Stimulated activated CD4-positive, alpha-beta T cell treated with anti-CD3 and anti-CD28 coated beads, Interleukin-1b, Interleukin-23, amount 100 ng/mL, for 1 hour (primary cell): Measurements from ENCODE around the gene ABHD15.

Experiments
- DNase-seq, 2 donors: peaks; one replicate each; pipeline ENCODE4 v3.0.0-alpha.2; 2020; ENCODE audit warnings: low read depth in 2 of 2

The ABHD15 gene, protein sequence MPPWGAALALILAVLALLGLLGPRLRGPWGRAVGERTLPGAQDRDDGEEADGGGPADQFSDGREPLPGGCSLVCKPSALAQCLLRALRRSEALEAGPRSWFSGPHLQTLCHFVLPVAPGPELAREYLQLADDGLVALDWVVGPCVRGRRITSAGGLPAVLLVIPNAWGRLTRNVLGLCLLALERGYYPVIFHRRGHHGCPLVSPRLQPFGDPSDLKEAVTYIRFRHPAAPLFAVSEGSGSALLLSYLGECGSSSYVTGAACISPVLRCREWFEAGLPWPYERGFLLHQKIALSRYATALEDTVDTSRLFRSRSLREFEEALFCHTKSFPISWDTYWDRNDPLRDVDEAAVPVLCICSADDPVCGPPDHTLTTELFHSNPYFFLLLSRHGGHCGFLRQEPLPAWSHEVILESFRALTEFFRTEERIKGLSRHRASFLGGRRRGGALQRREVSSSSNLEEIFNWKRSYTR

DNA sequence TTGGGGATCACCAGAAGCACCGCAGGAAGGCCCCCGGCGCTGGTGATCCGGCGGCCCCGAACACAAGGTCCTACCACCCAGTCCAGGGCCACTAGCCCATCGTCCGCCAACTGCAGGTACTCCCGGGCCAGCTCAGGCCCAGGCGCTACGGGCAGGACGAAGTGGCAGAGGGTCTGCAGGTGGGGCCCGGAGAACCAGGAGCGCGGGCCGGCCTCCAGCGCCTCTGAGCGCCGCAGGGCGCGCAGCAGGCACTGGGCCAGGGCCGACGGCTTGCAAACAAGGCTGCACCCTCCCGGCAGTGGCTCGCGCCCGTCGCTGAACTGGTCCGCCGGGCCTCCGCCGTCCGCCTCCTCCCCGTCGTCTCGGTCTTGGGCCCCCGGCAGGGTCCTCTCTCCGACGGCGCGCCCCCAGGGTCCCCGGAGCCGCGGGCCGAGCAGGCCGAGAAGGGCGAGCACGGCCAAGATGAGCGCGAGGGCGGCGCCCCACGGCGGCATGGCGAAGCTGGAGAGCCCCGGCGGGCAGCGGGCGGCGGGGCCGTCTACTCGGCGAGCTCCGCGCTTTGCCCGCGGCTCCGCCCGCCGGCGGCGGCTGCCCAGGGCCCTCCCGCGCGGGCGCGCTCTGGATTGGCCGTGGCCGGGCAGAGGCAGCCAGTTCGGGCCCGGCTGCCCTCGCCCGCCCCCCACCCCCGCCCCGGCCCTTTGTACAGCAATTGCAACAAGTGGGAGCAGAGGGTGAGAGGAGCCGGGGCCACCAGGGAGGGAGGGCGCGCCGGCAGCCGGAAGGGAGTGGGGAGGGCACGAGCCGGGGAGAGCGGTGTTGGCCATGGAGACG, at the start of gene ABHD15:
TSS of gene ABHD15 (minus strand) at position 565 of the 831 bp plus-strand sequence. CDS start at position 494, 71 bp downstream.
- DNase-seq = no peak

DNA sequence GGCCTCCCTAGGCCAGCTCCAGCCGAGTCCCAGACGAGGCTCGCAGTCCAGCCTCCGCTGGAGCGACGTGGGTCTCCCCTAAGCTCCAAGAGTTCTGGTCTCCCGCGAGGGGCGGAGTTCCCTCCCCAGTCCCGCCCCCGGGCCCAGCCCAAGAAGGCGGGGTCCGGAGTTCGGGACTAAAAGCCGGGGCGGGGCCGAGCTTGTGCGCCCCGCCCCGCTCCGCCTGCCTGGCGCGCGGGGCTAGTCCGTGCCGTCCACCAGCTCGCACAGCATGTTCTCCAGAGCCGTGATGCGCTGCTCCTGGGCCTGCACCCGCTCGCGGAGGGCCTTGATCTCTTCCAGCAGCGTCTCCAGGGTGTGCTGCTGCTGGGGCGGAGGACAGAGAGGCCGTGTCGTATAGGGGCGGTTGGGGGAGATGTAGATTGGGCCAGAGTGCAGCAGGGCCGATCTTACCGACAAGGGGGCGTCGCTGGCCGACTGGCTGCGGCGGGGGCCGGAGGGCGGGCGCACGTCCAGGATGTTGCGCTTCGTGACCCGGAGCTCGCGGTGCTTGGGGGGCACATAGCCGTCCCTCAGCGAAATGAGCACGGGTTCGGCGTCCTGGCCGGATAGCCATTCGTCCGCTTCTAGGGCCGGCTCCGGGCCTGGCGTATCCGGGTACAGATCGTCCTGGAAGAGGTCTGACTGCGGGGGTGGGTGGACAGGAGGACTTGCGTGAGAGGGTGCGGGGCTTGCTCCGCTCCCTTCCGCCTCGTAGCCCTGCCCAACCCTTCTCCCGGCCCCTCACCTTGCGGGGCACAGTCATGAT, 48.9 kb upstream of the ABHD15 start:
- peak; percentile 67 to 82 for DNase-seq

DNA sequence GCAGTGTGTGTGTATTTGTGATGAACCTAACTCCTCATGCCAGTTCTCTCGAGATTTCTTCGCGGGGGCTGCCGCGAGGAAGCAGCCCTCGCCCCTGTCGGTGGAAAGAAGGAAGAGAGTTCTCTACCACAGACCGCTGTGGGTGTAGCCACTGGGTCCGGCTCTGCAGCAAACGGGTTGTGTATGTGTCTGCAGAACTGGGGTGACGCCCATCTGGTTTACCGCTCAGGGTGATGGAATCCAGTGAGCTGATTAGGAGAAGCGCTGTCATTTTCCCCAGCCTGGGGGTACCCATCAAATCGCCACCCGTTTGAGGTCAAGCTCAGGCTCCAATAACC, 48.2 kb upstream of the ABHD15 start:
- peak in 1 of 2 donors; percentile 42 for DNase-seq

DNA sequence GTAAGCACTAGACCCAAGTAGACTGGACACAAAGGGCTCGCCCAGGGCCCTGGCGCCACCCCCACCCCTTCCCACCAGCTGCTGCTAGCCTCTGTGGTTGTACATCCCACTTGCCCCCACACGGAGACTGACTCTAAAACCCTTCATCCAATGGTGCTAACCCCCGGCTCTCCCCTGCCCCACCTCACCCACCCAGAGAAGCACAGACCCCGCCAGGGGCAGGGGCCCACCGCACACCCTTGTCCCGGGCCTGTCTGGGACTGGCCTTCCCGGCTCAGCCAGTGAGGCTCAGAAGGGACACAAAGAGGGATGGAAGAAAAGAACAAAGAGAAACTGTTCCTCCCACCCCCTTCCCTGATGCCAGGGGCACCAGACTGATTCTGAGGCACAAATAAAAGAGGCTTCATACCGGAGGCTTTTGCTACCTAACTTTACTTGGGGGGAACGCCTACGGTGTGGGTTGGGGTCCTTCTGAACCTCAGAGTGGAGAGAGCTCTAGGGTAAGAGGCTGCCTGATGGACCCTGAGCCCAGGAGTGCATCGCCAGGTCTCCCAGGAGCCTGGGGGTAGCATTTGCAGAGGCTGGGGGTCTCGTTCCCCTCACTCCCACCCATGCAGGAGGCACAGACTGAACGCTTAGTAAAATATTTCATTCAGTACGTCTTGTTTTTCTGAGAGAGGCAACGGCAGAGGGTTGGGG, 47.7 kb upstream of the ABHD15 start:
- DNase-seq = no peak

DNA sequence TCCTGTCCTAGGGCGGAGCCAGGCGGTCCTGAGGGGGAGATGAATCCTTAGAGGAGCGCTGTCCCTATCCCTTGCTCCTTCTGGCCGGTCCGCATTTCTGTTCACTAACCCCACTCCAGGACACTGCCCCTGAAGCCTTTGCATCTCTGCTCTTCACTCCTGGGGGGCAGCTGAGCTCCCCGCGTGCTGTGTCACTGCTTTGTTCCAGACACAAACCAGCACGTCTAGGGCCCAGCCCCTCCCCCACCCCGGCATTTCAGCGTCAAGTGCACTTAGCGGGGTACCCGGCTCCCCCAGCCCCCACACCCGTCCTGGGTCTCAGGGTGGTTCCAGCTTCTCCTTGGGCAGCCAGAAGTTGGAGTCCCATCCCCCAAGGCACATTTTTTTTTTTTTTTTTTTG, 47.0 kb upstream of the ABHD15 start:
- no peak for DNase-seq

DNA sequence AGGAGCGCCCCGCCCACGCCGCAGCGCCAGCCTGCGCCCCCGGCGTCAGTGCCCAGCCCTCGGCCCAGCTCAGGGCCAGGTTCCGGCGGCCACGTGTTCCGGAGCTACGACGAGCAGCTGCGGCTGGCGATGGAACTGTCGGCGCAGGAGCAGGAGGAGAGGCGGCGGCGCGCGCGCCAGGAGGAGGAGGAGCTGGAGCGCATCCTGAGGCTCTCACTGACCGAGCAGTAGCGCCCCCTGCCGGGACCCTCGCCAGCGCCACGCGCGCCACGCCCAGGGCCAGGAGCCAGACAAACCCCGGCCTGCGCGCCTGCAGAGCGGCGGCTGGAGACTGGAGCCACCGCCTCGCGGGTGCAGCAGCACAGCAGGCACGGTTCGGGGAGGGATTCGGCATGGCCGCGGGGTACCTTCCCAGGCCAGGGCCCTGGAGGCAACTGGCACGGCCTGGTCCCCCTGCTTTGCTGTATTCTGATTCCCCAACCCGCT, 46.6 kb upstream of the ABHD15 start:
- DNase-seq = peak; percentile 81 to 95

DNA sequence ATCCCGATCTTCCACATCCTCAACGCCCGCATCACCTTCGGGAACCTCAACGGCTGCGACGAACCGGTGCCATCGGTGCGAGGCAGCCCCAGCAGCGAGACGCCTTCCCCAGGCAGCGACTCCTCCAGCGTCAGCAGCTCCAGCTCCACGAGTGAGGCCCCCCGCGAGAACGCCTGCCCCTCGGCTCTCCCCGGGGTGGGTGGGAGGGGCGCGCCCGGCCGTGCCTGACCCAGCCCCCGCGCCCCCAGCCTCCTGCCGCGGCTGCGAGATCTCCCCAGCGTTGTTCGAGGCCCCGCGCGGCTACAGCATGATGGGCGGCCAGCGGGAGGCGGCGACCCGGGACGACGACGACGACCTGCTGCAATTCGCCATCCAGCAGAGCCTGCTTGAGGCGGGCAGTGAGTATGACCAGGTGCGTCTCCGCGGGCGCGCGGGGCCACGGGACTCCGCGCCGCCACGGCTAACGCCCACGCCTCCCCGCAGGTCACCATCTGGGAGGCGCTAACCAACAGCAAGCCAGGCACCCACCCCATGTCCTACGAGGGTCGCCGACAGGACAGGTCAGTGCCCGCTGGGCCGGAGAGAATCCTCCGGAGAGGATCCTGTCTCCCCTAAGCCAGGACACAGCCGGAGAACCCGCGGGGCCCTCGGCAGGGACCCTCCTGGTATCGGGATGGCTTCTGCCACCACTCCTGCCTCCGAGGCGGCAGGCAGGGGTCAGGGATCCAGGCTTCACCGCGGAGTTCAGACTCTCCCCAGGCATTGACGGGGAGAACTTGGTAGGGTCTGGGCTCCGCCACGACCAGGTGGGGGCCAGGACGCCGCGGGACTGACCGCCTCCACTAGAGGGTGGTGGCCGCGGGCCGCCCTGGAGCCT, 45.8 kb upstream of the ABHD15 start:
- DNase-seq = no peak

DNA sequence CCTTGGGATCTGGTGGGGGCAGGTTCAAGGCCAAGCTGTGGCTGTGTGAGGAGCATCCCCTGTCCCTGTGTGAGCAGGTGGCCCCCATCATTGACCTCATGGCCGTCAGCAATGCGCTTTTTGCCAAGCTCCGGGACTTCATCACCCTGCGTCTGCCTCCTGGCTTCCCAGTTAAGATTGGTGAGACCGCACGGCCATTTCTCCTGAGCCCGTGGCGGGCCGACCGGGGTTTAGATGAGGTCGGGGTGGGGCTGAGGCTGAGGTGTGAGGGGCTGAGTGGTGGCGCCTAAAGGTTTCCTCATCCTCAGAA, 45.2 kb upstream of the ABHD15 start:
- DNase-seq = no peak

DNA sequence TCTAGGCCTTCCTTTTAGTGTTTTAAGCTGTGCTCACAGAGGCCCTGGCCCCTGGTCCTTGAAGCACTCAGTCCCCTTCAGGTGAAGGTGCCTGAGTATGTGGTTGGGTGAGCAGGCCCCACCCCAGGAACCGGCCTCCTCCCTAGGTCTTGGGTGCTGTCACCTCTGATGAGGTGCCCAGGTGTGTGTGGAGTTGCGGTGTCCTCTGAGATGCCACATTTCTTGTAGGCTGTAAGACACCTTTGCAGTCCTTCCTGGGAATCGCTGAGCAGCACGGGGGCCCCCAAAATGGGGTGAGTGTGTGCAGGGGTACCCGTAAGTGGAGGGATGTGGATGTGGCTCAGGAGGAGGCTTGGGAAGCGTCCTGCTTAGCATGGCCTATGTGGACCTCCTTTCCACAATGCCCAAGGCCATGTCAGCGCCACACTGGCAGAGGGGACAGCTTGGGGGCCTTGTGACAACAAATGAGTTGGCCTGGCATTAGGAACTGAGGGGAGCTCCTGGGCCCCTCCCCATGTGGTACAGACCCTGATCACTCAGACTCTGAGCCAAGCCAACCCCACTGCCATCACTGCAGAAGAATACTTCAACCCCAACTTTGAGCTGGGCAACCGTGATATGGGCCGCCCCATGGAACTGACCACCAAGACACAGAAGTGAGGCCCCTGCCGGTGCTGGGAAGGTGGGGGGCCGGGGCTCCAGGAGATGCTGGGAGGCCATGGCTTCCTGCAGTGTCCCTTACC, 44.7 kb upstream of the ABHD15 start:
- no peak for DNase-seq

DNA sequence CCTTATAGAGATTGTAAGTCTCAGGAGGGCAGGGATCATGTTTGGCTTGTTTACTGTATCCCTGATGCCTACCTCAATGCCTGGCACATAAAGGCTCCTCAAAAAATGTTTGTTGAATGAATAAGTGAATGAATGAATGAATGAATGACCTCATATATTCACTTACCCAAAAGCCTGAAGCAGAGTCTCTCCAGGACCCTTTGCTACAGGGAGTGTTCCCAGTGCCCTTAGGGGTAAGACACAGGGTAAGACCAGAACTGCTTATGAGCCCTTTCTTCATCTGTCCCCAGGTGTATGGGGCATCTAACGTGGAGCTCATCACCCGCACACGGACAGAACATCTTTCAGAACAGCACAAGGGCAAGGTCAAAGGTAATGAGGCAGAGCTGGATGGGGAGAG, 43.6 kb upstream of the ABHD15 start:
- DNase-seq = no peak

DNA sequence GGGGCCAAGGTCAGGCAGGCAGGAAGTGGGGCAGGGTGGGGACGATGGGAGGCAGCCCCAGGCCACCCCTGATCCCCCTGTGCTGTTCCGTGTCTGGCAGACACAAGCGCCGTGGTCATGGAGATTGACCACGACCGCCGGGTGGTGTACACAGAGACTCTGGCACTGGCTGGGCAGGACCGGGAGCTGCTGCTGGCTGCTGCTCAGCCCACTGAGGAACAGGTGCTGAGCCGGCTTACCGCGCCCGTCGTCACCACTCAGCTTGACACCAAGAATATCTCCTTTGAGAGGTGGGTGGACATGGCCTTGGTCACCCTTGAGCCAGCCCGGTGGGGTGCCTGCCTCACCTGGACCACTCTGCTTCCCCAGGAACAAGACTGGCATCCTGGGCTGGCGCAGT, 42.1 kb upstream of the ABHD15 start:
- no peak for DNase-seq

DNA sequence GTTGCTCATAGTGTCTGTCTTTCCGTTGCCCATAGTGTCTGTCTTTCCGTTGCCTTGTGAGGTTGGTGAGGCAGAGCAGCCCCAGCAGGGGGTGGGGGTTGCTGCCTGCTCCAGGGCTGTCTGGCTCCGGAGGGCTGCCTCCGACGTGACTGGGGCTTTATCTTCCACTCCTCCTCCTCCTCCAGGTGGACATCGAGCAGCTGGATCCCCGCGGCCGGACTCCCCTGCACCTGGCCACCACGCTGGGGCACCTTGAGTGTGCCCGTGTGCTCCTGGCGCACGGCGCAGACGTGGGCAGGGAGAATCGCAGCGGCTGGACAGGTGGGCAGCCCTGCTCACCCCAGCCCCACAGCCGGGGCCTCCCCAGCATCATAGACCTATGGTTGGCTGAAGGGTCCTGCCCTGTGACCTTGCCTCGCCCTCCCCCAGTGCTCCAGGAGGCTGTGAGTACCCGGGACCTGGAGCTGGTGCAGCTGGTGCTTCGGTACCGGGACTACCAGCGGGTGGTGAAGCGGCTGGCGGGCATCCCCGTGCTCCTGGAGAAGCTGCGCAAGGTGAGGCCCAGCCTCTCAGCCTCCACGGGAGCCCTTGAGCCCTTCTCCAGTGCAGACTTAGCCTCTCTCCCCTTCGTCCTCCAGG, 40.8 kb upstream of the ABHD15 start:
- DNase-seq = no peak

DNA sequence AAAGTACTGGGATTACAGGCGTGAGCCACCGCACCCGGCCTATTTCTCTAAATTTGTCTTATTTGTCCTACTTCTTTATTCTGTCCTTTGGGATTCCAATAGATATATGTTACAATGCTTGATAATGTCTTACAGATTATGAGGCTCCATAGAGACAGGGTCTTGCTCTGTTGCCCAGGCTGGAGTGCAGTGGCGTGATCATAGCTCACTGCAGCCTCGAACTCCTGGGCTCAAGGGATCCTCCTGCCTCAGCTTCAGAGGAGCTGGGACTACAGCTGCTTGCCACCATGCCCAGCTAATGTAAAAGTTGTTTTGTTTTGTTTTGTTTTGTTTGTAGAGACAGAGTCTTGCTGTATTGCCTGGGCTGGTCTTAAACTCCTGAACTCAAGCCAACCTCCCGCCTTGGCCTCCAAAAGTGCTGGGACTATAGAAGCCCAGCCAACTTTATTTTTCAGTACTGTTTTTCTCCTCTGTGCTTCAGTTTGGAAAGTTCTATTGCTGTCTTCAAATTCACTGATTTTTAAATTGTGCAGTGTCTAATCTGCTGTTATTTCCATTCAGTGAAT, 36.4 kb upstream of the ABHD15 start:
- DNase-seq = no peak

DNA sequence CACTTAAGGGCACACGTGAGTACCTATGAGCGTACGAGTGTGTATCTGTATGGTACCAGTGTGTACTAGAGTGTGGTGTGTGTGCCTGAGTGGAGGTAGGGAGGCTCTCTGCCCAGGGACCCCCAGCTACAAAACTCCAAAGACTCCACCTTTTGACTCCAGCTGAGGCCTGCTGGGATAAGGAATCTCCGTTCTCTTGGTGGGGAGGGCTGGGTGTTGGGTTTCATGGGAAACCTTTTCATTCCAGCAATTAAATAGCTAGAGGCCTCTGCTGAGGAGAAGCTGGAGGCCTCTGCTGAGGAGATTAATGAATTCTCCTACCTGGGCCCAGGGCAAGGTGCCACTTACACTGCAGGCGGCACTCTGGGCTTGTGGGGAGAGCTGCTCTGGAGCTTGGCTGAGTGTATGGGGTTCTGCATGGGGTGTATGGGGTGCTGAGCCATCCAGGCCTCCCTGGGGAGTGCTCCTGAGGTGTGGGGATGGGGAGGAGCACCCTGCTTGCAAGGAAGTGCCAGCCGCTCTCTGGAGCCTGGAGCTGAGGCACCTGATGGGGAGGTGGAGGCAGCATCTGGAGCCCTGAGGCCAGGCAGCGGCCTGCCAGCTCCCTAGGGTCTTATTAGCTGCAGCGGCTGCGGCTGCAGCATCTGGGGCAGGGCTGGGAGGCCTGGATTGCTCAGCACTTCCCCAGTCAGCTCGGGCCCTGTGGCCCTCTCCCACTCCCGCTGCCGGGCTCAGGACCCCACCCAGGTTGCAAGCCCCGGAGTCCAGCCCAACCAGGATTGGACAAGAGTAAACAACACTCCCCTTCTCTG, 30.7 kb upstream of the ABHD15 start:
- no peak for DNase-seq

DNA sequence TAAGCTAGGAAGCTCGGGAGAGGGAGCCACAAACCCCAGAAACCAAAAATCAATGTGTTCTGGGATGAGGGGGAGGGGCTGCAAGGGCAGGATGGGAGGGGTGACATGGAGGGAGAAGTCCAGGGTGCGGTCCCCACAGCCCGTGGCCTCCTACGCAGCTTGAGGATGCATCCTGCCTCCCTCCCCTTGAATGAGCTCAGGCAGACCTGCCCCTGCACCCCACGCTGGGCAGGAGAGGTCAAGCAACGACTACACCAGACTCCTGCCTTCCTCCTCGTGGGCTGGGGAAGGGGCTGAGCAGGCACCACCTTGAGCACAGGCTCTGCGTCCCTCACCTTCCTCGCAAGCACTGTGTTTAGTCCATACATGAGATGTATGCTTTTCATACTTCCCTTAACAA, 30.0 kb upstream of the ABHD15 start:
- DNase-seq = no peak

DNA sequence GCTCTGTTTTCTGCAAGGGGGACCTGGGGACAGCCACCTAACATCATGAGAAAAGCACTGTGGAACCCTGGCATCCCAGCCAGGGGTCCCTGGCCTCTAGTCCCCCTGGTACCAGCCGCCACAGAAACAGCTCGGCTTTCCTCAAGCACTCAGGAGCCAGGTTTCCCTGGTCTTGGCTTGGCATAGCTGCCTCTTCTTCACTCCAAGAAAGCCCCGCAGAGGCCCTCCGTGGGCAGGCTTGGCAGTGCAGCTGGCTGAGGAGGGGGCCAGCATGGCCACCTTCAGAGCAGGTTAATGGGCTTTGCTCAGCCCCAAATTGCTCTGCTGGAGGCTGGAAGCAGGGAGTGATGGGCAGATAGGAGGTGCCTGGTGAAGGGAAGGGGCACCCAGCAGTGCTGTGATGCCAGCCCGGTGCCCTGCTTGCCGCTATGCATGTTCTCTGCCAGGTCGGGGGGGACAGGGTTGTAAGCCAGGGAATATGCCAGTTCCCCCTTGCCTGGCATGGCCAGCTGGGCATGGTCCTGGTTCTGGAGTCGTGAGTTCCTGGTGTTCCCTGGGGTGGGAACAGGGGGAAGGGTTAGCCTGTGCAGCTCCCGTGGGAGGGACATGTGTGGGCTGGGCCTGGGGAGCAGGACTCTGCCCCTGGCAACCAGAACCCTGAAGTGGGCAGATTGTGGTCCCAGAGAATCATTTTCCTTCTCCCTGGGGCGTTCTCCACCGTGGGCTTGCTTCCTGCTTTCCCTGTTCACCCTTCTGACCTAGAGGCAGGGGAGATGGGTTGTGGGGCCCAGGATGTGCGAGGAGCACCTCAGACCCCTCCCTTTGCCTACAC, 29.3 kb upstream of the ABHD15 start:
- no peak for DNase-seq
